Stimulated activated effector memory CD8-positive, alpha-beta T cell treated with anti-CD3 and anti-CD28 coated beads, Interleukin-12 subunit alpha, Interleukin-12 subunit beta, amount 100 ng/mL, for 72 hours (primary cell): ENCODE measurements around the gene CLSTN1.
"Not testable (repeated sequence)": the region's sequence is repeated elsewhere in the genome, so short reads cannot be mapped to it uniquely, and the experiment has no call there.

Source experiments
- ATAC-seq: fragments of 150-1000 bp; cut with Tn5 transposase; 2 replicates; pipeline ENCODE4 v1.10.0; 2021
- DNase-seq, 2 donors: peaks; one replicate each; pipeline ENCODE4 v3.0.0; 2021 to 2022; ENCODE audit warnings: low spot score in 2 of 2
- H3K27ac Mint-ChIP-seq: one replicate; pipeline ENCODE4 v1.8.0; 2022; ENCODE audit warnings: mild to moderate bottlenecking, mixed read lengths
- H3K36me3 Mint-ChIP-seq: one replicate; pipeline ENCODE4 v1.8.0; 2022; ENCODE audit warnings: mild to moderate bottlenecking, mixed read lengths
- H3K4me1 Mint-ChIP-seq: one replicate; pipeline ENCODE4 v1.8.0; 2022; ENCODE audit warnings: mixed read lengths
- H3K4me3 Mint-ChIP-seq: one replicate; pipeline ENCODE4 v1.8.0; 2022; ENCODE audit warnings: mild to moderate bottlenecking, mixed read lengths
- H3K9me3 Mint-ChIP-seq: one replicate; pipeline ENCODE4 v1.8.0; 2022; ENCODE audit warnings: mixed read lengths

The CLSTN1 gene

GRCh38 chr1:9753121-9753531, 70.6 kb downstream of the CLSTN1 start:
- peaks cover 72% of the 10 kb centered on the region for H3K36me3 Mint-ChIP-seq
- ATAC-seq (no peak), DNase-seq (no peak)
- H3K9me3 Mint-ChIP-seq = no peaks in the 10 kb centered on the region
- H3K4me3 Mint-ChIP-seq = no peak overlapping the region
- peaks cover 25% of the 10 kb centered on the region for H3K4me1 Mint-ChIP-seq
- H3K27ac Mint-ChIP-seq = peak overlapping the region; percentile 77

- DNase-seq (no peak), ATAC-seq (no peak)
- Mint-ChIP-seq H3K4me1 (peaks cover 25% of the 10 kb centered on the region), H3K27ac (peak overlapping the region; percentile 77), H3K4me3 (peak overlapping the region; percentile 33), H3K36me3 (peaks cover 82% of the 10 kb centered on the region), H3K9me3 (no peaks in the 10 kb centered on the region)
Observed at GRCh38 chr1:9751971-9752370, 71.8 kb downstream of the CLSTN1 start.

- Mint-ChIP-seq H3K4me3 (no peak overlapping the region), H3K27ac (peak overlapping the region; percentile 14), H3K4me1 (peaks cover 19% of the 10 kb centered on the region), H3K9me3 (no peaks in the 10 kb centered on the region), H3K36me3 (peaks cover 95% of the 10 kb centered on the region)
- ATAC-seq (no peak), DNase-seq (no peak)
Observed at GRCh38 chr1:9749361-9749760, 74.4 kb downstream of the CLSTN1 start.

- H3K4me3 Mint-ChIP-seq, H3K27ac Mint-ChIP-seq, DNase-seq, ATAC-seq, H3K9me3 Mint-ChIP-seq: not testable (repeated sequence)
- Mint-ChIP-seq H3K36me3 (peaks cover 95% of the 10 kb centered on the region), H3K4me1 (peaks cover 19% of the 10 kb centered on the region)
Observed at GRCh38 chr1:9748391-9748790, 75.4 kb downstream of the CLSTN1 start.

GRCh38 chr1:9746651-9747050, 77.1 kb downstream of the CLSTN1 start:
- Mint-ChIP-seq H3K36me3 (peaks cover 95% of the 10 kb centered on the region), H3K9me3 (no peaks in the 10 kb centered on the region), H3K4me1 (peaks cover 11% of the 10 kb centered on the region), H3K27ac (no peak overlapping the region), H3K4me3 (no peak overlapping the region)
- DNase-seq (no peak), ATAC-seq (no peak)

GRCh38 chr1:9746211-9746610, 77.6 kb downstream of the CLSTN1 start:
- Mint-ChIP-seq H3K27ac (no peak overlapping the region), H3K36me3 (peaks cover 95% of the 10 kb centered on the region), H3K4me1 (peaks cover 7% of the 10 kb centered on the region), H3K9me3 (no peaks in the 10 kb centered on the region), H3K4me3 (no peak overlapping the region)
- DNase-seq (no peak), ATAC-seq (no peak)

- H3K4me3 Mint-ChIP-seq = no peak overlapping the region
- H3K36me3 Mint-ChIP-seq = peaks cover 95% of the 10 kb centered on the region
- no peak overlapping the region for H3K27ac Mint-ChIP-seq
- DNase-seq (no peak), ATAC-seq (no peak)
- H3K4me1 Mint-ChIP-seq = no peaks in the 10 kb centered on the region
- no peaks in the 10 kb centered on the region for H3K9me3 Mint-ChIP-seq
Observed at GRCh38 chr1:9744106-9744799, 79.5 kb downstream of the CLSTN1 start.

- Mint-ChIP-seq H3K36me3 (peaks cover 100% of the 10 kb centered on the region), H3K9me3 (no peaks in the 10 kb centered on the region), H3K27ac (peak overlapping the region; percentile 52), H3K4me1 (peaks cover 19% of the 10 kb centered on the region), H3K4me3 (no peak overlapping the region)
- ATAC-seq = no peak
- DNase-seq = no peak
Observed at GRCh38 chr1:9737671-9738070, 86.1 kb downstream of the CLSTN1 start.

GRCh38 chr1:9737057-9737456, 86.7 kb downstream of the CLSTN1 start:
- ATAC-seq (no peak), DNase-seq (no peak)
- Mint-ChIP-seq H3K4me3 (no peak overlapping the region), H3K27ac (no peak overlapping the region), H3K9me3 (no peaks in the 10 kb centered on the region), H3K4me1 (peaks cover 25% of the 10 kb centered on the region), H3K36me3 (peaks cover 100% of the 10 kb centered on the region)

- no peak overlapping the region for H3K4me3 Mint-ChIP-seq
- no peak for ATAC-seq
- H3K4me1 Mint-ChIP-seq = peaks cover 34% of the 10 kb centered on the region
- no peak for DNase-seq
- no peaks in the 10 kb centered on the region for H3K9me3 Mint-ChIP-seq
- peaks cover 100% of the 10 kb centered on the region for H3K36me3 Mint-ChIP-seq
- peak overlapping the region; percentile 34 for H3K27ac Mint-ChIP-seq
Observed at GRCh38 chr1:9736241-9736640, 87.5 kb downstream of the CLSTN1 start.

GRCh38 chr1:9735800-9736199, 88.0 kb downstream of the CLSTN1 start:
- Mint-ChIP-seq H3K4me1 (peaks cover 38% of the 10 kb centered on the region), H3K9me3 (no peaks in the 10 kb centered on the region), H3K27ac (no peak overlapping the region), H3K36me3 (peaks cover 100% of the 10 kb centered on the region), H3K4me3 (no peak overlapping the region)
- no peak for DNase-seq
- no peak for ATAC-seq

- Mint-ChIP-seq H3K27ac (peak overlapping the region; percentile 90), H3K9me3 (no peaks in the 10 kb centered on the region), H3K4me1 (peaks cover 57% of the 10 kb centered on the region), H3K4me3 (no peak overlapping the region), H3K36me3 (peaks cover 100% of the 10 kb centered on the region)
- no peak for DNase-seq
- no peak for ATAC-seq
Observed at GRCh38 chr1:9733160-9733789, 90.5 kb downstream of the CLSTN1 start.

- no peak for DNase-seq
- no peak for ATAC-seq
- peaks cover 100% of the 10 kb centered on the region for H3K36me3 Mint-ChIP-seq
- H3K4me1 Mint-ChIP-seq = peaks cover 66% of the 10 kb centered on the region
- no peaks in the 10 kb centered on the region for H3K9me3 Mint-ChIP-seq
- no peak overlapping the region for H3K4me3 Mint-ChIP-seq
- H3K27ac Mint-ChIP-seq = peak overlapping the region; percentile 90
Observed at GRCh38 chr1:9732123-9732971, 91.4 kb downstream of the CLSTN1 start.

- H3K4me3 Mint-ChIP-seq = no peak overlapping the region
- H3K36me3 Mint-ChIP-seq = peaks cover 100% of the 10 kb centered on the region
- DNase-seq = no peak
- H3K9me3 Mint-ChIP-seq = no peaks in the 10 kb centered on the region
- no peak for ATAC-seq
- peaks cover 68% of the 10 kb centered on the region for H3K4me1 Mint-ChIP-seq
- H3K27ac Mint-ChIP-seq = peak overlapping the region; percentile 90
Observed at GRCh38 chr1:9731561-9731960, 92.2 kb downstream of the CLSTN1 start.

GRCh38 chr1:9731051-9731537, 92.7 kb downstream of the CLSTN1 start:
- ATAC-seq = no peak
- DNase-seq = no peak
- peaks cover 100% of the 10 kb centered on the region for H3K36me3 Mint-ChIP-seq
- H3K4me3 Mint-ChIP-seq = no peak overlapping the region
- no peaks in the 10 kb centered on the region for H3K9me3 Mint-ChIP-seq
- peaks cover 71% of the 10 kb centered on the region for H3K4me1 Mint-ChIP-seq
- peak overlapping the region; percentile 90 for H3K27ac Mint-ChIP-seq
